Measurements from ENCODE around the gene NPHP3. TPM values are rescaled to one million over a fixed set of nuclear protein-coding genes. Genes with fewer than 3 reads are reported as not detected.

The NPHP3 gene, protein sequence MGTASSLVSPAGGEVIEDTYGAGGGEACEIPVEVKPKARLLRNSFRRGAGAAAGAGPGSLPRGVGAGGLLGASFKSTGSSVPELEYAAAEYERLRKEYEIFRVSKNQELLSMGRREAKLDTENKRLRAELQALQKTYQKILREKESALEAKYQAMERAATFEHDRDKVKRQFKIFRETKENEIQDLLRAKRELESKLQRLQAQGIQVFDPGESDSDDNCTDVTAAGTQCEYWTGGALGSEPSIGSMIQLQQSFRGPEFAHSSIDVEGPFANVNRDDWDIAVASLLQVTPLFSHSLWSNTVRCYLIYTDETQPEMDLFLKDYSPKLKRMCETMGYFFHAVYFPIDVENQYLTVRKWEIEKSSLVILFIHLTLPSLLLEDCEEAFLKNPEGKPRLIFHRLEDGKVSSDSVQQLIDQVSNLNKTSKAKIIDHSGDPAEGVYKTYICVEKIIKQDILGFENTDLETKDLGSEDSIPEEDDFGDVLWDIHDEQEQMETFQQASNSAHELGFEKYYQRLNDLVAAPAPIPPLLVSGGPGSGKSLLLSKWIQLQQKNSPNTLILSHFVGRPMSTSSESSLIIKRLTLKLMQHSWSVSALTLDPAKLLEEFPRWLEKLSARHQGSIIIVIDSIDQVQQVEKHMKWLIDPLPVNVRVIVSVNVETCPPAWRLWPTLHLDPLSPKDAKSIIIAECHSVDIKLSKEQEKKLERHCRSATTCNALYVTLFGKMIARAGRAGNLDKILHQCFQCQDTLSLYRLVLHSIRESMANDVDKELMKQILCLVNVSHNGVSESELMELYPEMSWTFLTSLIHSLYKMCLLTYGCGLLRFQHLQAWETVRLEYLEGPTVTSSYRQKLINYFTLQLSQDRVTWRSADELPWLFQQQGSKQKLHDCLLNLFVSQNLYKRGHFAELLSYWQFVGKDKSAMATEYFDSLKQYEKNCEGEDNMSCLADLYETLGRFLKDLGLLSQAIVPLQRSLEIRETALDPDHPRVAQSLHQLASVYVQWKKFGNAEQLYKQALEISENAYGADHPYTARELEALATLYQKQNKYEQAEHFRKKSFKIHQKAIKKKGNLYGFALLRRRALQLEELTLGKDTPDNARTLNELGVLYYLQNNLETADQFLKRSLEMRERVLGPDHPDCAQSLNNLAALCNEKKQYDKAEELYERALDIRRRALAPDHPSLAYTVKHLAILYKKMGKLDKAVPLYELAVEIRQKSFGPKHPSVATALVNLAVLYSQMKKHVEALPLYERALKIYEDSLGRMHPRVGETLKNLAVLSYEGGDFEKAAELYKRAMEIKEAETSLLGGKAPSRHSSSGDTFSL (N-terminal part only)
- 10.4 and 11.4 TPM in 2 replicates for total RNA-seq

DNA sequence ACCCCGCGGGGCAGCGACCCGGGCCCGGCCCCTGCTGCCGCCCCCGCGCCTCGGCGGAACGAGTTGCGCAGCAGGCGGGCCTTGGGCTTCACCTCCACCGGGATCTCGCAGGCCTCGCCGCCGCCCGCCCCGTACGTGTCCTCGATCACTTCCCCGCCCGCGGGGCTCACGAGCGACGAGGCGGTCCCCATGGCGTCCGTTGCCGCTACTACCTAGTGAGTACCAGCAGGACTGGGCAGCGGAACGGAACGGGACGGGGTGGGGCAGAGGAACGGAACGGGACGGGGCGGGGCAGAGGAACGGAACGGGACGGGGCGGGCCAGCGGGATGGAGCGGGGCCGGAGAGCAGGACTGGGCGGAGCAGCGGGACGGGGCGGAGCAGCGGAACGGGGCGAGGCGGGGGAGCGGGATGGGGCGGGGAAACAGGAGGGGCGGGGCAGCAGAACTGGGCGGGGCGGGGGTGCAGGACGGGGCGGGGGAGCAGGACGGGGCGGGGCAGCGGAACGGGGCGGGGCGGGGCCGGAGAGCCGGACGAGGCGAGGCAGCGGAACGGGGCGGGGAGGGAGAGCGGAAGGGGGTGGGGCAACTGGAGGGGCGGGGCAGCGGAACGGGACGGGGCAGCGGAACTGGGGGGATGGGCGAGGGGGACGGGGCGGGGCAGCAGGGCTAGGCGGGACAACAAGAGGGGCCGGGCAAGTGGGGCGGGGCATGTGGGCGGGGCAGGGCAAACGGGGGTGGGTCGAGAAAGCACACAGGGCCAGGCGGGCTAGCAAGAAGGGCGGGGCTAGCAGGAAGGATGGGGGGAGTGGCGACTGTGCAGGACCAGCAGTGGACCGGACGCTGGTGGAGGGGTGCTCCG is at the start of gene NPHP3:
TSS of gene NPHP3 (minus strand) at position 245 of the 859 bp plus-strand sequence. CDS start at position 191, 54 bp downstream.

DNA sequence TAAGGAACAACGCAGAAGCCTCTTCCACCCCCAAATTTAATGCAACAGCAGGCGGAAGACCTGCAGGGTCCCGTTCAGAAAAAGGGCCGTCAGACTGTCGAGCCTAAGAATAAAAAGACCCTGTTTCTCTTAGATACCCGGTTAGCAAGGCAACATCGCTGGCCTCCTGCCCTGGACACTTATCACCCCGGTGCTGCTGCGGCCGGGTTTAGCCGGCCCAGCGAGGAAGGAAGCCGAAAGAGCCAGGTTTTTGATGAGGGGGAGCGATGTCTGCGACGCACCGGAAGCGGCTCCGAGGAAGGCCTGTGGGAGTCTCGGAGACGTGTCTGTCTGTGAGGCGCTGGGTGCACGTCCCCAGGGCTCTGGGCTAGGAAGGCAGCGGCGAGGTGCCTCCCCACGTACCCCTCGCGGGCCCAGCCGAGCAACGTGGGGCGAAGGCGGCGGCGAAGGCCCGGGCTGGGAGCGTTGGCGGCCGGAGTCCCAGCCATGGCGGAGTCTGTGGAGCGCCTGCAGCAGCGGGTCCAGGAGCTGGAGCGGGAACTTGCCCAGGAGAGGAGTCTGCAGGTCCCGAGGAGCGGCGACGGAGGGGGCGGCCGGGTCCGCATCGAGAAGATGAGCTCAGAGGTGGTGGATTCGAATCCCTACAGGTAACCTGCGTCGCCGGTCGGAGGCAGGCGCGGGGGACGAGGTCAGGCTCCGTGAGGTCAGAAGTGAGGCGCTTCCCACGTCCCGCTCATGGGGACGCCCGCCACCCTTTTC is 62.0 kb downstream of the NPHP3 start, which contains the start of gene UBA5:
TSS of gene UBA5 (plus strand) at position 278 of the 759 bp plus-strand sequence. CDS start at position 487, 209 bp downstream.

DNA sequence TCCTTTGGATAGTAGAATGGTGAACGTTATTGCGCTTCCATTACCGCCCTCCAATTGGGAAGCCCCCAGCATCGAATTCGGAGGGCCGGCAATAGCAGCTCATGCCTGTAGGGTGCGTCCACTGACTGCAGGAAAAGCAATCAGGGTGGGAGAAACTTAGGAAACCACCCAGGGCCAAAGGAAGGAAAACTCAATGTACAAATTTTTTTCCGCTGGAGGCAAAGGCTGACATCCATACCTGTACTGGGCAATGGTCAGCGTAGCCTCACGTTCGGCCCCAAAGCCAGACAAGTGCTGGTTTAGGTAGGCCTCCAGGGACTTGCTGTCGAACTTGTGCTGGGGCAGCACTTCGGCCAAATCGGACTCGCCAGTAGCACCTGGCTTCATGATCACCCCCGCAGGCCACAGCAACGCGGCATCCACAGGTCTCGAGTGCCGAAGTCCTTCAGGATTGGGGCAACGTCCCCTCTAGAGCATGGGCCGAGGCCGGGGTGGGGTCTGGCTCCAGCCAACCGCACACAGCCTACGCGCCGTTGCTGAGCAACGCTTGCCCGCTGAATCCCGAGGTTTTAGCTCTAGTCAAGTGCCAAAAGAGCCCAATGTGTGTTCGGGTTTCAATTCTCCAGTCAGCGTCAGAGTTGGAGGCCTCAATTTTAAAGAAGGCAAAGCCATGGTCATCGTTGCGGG is 62.7 kb downstream of the NPHP3 start, which contains the start of gene ACAD11:
TSS of gene ACAD11 (minus strand) at position 445 of the 687 bp plus-strand sequence. CDS start at position 387, 58 bp downstream.

Other genes with a start within 250 kb of the NPHP3 start
- 0.19 TPM in 1 of 2 replicates, not detected in the other for gene ACKR4, start 125.1 kb downstream of the NPHP3 start, total RNA-seq
- 26.8 and 31.2 TPM in 2 replicates for gene ACAD11, start 62.6 kb downstream of the NPHP3 start, total RNA-seq
- 20.1 and 29.0 TPM in 2 replicates for gene UBA5, start 62.1 kb downstream of the NPHP3 start, total RNA-seq